SK-N-MC (cell line): ENCODE data around the gene UBAC2.

Experiments used
- DNase-seq: peaks from one replicate; pipeline ENCODE4 v3.0.0-alpha.2; 2011; ENCODE audit warnings: low read depth, low spot score
- H3K27ac ChIP-seq: fragments of 200-600 bp; sonication (generic); 2 replicates; pipeline ENCODE4 v1.5.1; 2016; ENCODE audit warnings: mixed run types
- H3K36me3 ChIP-seq: fragments of 200-600 bp; sonication (generic); 2 replicates; pipeline ENCODE4 v1.6.1; 2017; ENCODE audit warnings: antibody characterized with exemption, low read length, mixed read lengths; ENCODE audit not compliant: insufficient read depth
- H3K4me3 ChIP-seq: fragments of 200-600 bp; sonication (generic); 2 replicates; pipeline ENCODE4 v1.5.1; 2016
- H3K9ac ChIP-seq: fragments of 200-600 bp; sonication (generic); 2 replicates; pipeline ENCODE4 v1.8.0; 2017; ENCODE audit warnings: mixed run types, mixed read lengths; ENCODE audit not compliant: insufficient read length
- H3K9me3 ChIP-seq: fragments of 200-600 bp; sonication (generic); 2 replicates; pipeline ENCODE4 v1.6.1; 2017; ENCODE audit warnings: low read depth, mild to moderate bottlenecking, antibody characterized with exemption, low read length, moderate library complexity, mixed read lengths
- EZH2 ChIP-seq: fragments of 200-600 bp; sonication (generic); IDR thresholded peaks from one replicate; pipeline ENCODE4 v1.6.1; 2017; ENCODE audit warnings: antibody characterized with exemption
- FOXP2 ChIP-seq: optimal IDR thresholded peaks from 2 replicates; pipeline ENCODE3; 2011; ENCODE audit warnings: mild to moderate bottlenecking, moderate library complexity; ENCODE audit not compliant: insufficient read depth; ENCODE audit errors: extremely low read length, control extremely low read depth
- POLR2AphosphoS5 ChIP-seq: IDR thresholded peaks from 2 replicates; pipeline ENCODE4 v1.6.1; 2012; ENCODE audit warnings: mild to moderate bottlenecking, low read depth, low read length, borderline replicate concordance

The UBAC2 gene

GRCh38 chr13:99192480-99192879 lies 8.2 kb upstream of the UBAC2 start:
- H3K9me3 ChIP-seq = no peaks in the 10 kb centered on the region
- TF ChIP-seq EZH2 (no peak), FOXP2 (no peak), POLR2AphosphoS5 (no peak)
- no peak overlapping the region for H3K9ac ChIP-seq
- H3K4me3 ChIP-seq = no peak overlapping the region
- no peaks in the 10 kb centered on the region for H3K36me3 ChIP-seq
- no peak overlapping the region for H3K27ac ChIP-seq
- no peak for DNase-seq

GRCh38 chr13:99193152-99193551 lies 7.5 kb upstream of the UBAC2 start:
- TF ChIP-seq POLR2AphosphoS5 (no peak), EZH2 (no peak), FOXP2 (no peak)
- Histone ChIP-seq H3K9me3 (no peaks in the 10 kb centered on the region), H3K27ac (no peak overlapping the region), H3K4me3 (no peak overlapping the region), H3K36me3 (no peaks in the 10 kb centered on the region), H3K9ac (no peak overlapping the region)
- DNase-seq = no peak

GRCh38 chr13:99196466-99197116 lies 4.1 kb upstream of the UBAC2 start:
- H3K27ac ChIP-seq = no peak overlapping the region
- no peak for DNase-seq
- TF ChIP-seq EZH2 (no peak), POLR2AphosphoS5 (no peak), FOXP2 (no peak)
- no peak overlapping the region for H3K9ac ChIP-seq
- H3K4me3 ChIP-seq = no peak overlapping the region
- no peaks in the 10 kb centered on the region for H3K9me3 ChIP-seq
- no peaks in the 10 kb centered on the region for H3K36me3 ChIP-seq

GRCh38 chr13:99197117-99197651 lies 3.5 kb upstream of the UBAC2 start:
- H3K4me3 ChIP-seq = no peak overlapping the region
- H3K9me3 ChIP-seq = no peaks in the 10 kb centered on the region
- DNase-seq = no peak
- H3K36me3 ChIP-seq = no peaks in the 10 kb centered on the region
- no peak for TF ChIP-seq POLR2AphosphoS5
- TF ChIP-seq EZH2 = no peak
- no peak for TF ChIP-seq FOXP2
- H3K9ac ChIP-seq = no peak overlapping the region
- H3K27ac ChIP-seq = no peak overlapping the region

- Histone ChIP-seq H3K9me3 (no peaks in the 10 kb centered on the region), H3K27ac (peak overlapping the region; percentile 88), H3K9ac (peak overlapping the region; percentile 98), H3K36me3 (no peaks in the 10 kb centered on the region), H3K4me3 (peak overlapping the region; percentile 97)
- DNase-seq = no peak
- TF ChIP-seq POLR2AphosphoS5 (no peak), EZH2 (no peak), FOXP2 (no peak)
Observed at GRCh38 chr13:99199541-99200431, 868 bp upstream of the UBAC2 start.

- no peaks in the 10 kb centered on the region for H3K9me3 ChIP-seq
- no peak for DNase-seq
- H3K27ac ChIP-seq = no peak overlapping the region
- TF ChIP-seq POLR2AphosphoS5 (no peak), FOXP2 (no peak), EZH2 (no peak)
- no peaks in the 10 kb centered on the region for H3K36me3 ChIP-seq
- H3K4me3 ChIP-seq = no peak overlapping the region
- H3K9ac ChIP-seq = no peak overlapping the region
Observed at GRCh38 chr13:99203601-99204579, 3.2 kb downstream of the UBAC2 start.

GRCh38 chr13:99205621-99206220 lies 5.1 kb downstream of the UBAC2 start:
- TF ChIP-seq EZH2 = no peak
- no peak for TF ChIP-seq FOXP2
- TF ChIP-seq POLR2AphosphoS5 = no peak
- H3K4me3 ChIP-seq = no peak overlapping the region
- H3K27ac ChIP-seq = no peak overlapping the region
- H3K9ac ChIP-seq = no peak overlapping the region
- H3K9me3 ChIP-seq = no peaks in the 10 kb centered on the region
- no peaks in the 10 kb centered on the region for H3K36me3 ChIP-seq
- no peak for DNase-seq
